ENCODE measurements around the gene KIR2DL3. TPM values are rescaled to one million over a fixed set of nuclear protein-coding genes. Genes with fewer than 3 reads are reported as not detected.
"Not testable (repeated sequence)": the region's sequence is repeated elsewhere in the genome, so short reads cannot be mapped to it uniquely, and the experiment has no call there.

The KIR2DL3 gene
- polyA plus RNA-seq, 12 donors = not detected

DNA sequence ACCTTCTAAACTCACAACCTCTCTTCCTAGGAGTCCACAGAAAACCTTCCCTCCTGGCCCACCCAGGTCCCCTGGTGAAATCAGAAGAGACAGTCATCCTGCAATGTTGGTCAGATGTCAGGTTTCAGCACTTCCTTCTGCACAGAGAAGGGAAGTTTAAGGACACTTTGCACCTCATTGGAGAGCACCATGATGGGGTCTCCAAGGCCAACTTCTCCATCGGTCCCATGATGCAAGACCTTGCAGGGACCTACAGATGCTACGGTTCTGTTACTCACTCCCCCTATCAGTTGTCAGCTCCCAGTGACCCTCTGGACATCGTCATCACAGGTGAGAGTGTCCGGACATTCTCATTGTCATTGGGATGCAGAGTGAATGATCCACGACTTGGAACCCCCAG is 3.6 kb downstream of the KIR2DL3 start:
- not testable (repeated sequence) for DNase-seq

DNA sequence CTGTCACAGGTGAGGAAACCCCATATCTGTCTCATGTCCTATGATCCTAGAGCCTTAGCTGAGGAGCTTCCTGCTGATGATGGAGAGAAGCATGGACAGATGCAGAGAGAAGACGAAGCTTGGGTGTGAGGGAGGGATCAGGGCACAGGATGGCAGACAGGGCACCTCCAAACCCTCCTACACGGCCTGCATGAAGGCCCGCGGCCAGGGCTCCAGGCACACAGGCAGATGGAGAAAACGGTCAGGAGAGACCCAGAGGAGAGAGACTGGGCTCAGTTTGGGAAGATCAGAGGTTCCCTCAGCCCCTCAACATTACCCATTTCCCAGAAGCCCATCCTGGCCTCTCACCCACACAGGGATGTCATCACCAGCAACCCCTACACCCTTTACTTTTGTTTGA is 5.8 kb downstream of the KIR2DL3 start:
- DNase-seq = not testable (repeated sequence)

DNA sequence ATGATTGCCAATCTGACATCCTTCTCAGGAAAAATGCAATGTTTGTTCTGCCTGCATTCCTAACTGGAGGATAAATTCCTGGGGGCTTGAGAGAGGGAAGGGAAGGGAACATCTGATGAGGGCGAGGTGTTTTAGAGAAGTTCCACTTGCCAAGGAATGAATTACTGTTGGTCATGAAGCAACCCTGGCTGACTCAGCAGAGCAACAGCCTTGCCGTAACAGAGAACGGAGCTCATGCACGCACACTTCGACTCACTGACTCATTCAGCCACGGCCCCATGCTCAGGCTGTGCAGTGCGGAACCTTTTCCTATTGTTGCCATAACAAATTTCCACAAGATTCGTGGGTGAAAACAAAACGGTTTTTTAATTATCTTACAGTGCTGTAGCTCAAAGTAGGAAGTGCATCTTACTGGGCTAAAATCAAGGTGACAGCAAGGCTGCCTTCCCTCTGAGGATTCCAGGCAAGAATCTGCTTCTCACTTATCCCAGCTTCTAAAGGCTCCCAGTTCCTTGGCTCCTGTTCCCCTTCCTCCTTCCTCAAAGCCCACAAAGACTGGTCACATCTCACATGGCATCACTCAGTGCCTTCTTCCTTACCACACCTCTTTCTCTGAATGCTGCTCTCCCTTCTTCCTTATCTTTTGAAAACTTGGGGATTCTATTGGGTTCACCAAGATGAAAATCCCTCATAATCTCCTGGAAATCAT is 9.5 kb downstream of the KIR2DL3 start:
- not testable (repeated sequence) for DNase-seq

DNA sequence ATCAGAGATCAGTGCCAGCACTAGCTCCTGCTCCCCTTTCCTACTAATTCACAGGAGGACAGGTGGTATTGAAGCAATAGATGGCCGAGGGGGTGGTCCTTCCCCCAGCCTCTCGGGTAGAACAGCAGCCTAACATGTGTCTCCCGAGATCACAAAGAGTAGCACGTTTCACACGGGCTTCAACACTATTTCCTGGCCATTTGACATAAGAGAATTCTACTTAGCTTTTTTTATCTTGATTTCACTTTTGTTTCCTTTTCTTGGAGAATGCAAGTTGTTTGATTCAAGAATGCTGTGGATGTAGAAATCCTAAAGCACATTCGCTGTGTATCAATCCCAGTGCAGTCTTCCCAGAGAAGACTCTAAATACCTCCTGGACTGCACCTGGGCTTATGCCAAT is 12.0 kb downstream of the KIR2DL3 start:
- not testable (repeated sequence) for DNase-seq

DNA sequence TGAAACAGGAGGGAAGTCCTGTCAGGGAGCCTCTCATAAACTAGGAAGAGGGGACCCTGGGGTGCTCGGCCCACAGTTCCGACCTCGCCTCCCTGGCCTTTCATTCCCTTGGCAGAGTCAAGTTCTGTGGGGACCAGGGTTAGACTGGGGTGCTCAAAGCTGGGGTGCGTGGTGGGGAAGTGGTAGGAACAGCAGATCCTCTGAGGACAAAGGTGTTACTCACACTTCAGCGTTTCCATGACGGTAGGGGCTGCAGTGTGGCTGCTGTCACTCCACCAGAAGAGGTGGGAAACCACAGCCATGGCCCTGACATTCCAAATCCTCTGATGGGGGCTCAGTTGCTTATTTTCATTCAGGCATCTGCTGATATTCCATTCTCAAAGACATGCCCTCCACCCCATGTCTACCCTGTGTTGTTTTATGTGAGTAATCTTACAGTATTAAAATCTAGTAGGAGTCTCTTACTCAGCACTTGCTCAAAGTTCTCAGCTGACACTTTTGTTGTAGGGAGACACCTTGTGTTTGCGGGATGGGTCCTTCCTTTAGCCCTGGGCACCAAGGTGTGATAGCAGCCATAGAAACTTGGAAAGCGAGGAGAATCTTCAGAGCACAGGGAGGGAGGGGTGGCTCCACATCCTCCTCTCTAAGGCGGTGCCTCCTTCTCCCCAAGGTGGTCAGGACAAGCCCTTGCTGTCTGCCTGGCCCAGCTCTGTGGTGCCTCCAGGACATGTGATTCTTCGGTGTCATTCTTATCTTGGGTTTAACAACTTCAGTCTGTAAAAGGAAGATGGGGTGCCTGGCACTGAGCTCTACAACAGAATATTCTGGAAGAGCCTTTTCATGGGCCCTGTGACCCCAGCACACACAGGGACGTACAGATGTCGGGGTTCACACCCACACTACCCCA is 18.1 kb downstream of the KIR2DL3 start:
- not testable (repeated sequence) for DNase-seq

DNA sequence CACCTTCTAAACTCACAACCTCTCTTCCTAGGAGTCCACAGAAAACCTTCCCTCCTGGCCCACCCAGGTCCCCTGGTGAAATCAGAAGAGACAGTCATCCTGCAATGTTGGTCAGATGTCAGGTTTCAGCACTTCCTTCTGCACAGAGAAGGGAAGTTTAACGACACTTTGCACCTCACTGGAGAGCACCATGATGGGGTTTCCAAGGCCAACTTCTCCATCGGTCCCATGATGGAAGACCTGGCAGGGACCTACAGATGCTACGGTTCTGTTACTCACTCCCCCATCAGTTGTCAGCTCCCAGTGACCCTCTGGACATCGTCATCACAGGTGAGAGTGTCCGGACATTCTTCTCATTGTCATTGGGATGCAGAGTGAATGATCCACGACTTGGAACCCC is 20.3 kb downstream of the KIR2DL3 start:
- not testable (repeated sequence) for DNase-seq

DNA sequence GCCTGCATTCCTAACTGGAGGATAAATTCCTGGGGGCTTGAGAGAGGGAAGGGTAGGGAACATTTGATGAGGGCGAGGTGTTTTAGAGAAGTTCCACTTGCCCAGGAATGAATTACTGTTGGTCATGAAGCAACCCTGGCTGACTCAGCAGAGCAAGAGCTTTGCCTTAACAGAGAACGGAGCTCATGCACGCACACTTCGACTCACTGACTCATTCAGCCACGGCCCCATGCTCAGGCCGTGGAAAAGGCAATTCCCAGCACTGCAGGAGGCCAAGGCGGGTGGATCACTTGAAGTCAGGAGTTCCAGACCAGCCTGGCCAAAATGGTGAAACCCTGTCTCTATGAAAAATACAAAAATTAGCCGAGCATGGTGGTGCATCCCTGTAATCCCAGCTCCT is 25.9 kb downstream of the KIR2DL3 start:
- DNase-seq = not testable (repeated sequence)

DNA sequence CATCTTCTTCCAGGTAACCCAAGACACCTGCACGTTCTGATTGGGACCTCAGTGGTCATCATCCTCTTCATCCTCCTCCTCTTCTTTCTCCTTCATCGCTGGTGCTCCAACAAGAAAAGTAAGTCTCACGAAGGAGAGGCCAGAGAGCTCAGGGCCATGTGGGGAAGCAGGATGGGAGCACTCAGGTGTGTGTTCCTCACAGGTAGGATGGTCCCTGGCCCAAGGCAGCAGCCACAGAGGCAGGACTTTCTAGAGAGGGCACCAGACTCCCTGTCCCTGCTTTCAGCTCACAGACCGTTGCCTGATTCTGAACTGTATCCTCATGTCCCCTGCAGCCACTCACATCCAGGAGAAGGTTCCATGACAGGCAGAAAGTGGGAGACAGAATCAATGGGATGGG is 28.2 kb downstream of the KIR2DL3 start:
- not testable (repeated sequence) for DNase-seq

DNA sequence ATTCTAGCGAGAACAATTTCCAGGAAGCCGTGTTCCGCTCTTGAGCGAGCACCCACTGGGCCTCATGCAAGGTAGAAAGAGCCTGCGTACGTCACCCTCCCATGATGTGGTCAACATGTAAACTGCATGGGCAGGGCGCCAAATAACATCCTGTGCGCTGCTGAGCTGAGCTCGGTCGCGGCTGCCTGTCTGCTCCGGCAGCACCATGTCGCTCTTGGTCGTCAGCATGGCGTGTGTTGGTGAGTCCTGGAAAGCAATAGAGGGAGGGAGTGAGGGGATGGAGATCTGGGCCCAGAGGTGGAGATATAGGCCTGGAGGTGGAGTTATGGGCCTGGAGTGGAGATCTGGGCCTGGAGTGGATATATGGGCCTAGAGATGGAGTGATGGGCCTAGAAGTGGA is 31.3 kb downstream of the KIR2DL3 start, which contains the start of gene KIR2DL1:
TSS of gene KIR2DL1 (plus strand) at position 148 of the 400 bp plus-strand sequence. CDS start at position 206, 58 bp downstream.
- DNase-seq = not testable (repeated sequence)

DNA sequence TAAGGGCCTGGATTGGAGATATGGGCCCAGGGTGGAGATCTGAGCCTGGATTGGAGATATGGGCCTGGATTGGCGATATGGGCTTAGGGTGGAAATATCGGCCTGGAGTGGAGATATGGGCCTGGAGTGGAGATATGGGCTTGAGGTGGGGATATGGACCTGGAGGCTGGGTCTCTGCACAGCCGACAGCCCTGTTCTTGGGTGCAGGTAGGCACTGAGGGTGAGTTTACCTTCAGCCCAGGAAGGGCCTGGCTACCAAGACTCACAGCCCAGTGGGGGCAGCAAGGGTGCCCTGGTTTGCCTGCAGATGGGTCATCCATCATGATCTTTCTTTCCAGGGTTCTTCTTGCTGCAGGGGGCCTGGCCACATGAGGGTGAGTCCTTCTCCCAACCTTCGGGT is 32.2 kb downstream of the KIR2DL3 start:
- not testable (repeated sequence) for DNase-seq

DNA sequence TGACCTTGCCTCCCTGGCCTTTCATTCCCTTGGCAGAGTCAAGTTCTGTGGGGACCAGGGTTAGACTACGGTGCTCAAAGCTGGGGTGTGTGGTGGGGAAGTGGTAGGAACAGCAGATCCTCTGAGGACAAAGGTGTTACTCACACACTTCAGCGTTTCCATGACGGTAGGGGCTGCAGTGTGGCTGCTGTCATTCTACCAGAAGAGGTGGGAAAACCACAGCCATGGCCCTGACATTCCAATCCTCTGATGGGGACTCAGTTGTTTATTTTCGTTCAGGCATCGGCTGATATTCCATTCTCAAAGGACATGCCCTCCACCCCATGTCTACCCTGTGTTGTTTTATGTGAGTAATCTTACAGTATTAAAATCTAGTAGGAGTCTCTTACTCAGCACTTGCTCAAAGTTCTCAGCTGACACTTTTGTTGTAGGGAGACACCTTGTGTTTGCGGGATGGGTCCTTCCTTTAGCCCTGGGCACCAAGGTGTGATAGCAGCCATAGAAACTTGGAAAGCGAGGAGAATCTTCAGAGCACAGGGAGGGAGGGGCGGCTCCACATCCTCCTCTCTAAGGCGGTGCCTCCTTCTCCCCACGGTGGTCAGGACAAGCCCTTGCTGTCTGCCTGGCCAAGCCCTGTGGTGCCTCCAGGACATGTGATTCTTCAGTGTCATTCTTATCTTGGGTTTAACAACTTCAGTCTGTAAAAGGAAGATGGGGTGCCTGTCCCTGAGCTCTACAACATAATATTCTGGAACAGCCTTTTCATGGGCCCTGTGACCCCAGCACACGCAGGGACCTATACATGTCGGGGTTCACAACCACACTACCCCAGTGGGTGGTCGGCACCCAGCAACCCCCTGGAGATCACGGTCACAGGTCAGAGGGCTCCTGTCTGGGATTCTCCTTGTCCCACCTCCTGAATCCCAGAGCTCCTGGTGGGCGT is 33.0 kb downstream of the KIR2DL3 start:
- DNase-seq = not testable (repeated sequence)

DNA sequence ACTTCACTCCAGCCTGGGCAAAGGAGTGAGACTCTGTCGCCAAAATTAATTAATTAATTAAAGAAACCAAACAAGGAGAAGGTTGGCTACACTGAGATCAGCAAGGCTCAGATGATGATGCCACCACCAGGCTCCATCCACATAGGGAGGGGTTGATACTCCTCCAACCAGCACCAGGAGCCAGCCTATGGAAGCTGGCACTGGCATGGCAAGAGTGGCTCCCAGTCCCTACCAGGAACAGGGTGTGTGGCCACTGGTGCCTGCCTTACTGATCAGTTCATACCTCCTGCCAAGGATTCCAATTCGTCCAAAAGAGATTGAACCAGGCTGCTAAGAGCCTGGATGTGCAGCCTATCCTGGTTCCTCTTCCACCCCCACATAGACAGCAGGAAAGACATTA is 34.4 kb downstream of the KIR2DL3 start:
- not testable (repeated sequence) for DNase-seq

DNA sequence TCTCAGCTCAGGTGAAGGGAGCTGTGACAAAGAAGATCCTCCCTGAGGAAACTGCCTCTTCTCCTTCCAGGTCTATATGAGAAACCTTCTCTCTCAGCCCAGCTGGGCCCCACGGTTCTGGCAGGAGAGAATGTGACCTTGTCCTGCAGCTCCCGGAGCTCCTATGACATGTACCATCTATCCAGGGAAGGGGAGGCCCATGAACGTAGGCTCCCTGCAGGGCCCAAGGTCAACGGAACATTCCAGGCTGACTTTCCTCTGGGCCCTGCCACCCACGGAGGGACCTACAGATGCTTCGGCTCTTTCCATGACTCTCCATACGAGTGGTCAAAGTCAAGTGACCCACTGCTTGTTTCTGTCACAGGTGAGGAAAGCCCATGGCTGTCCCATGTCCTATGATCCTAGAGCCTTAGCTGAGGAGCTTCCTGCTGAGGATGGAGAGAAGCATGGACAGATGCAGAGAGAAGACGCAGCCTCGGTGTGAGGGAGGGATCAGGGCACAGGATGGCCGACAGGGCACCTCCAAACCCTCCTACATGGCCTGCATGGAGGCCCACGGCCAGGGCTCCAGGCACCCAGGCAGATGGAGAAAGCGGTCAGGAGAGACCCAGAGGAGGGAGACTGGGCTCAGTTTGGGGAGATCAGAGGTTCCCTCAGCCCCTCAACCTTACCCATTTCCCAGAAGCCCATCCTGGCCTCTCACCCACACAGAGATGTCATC is 36.9 kb downstream of the KIR2DL3 start:
- not testable (repeated sequence) for DNase-seq

DNA sequence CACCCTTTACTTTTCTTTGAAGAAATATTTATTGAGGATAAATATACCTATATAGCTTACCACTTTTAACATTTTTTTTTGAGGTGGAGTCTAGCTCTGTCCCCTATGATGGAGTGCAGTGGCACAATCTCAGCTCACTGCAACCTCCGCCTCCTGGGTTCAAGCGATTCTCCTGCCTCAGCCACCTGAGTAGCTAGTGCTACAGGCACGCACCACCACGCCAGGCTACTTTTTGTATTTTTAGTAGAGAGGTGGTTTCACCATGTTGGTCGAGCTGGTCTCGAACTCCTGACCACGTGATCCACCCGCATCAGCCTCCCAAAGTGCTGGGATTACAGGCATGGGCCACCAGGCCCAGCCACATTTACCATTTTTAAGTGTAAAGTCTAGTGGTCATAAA is 37.5 kb downstream of the KIR2DL3 start:
- not testable (repeated sequence) for DNase-seq

DNA sequence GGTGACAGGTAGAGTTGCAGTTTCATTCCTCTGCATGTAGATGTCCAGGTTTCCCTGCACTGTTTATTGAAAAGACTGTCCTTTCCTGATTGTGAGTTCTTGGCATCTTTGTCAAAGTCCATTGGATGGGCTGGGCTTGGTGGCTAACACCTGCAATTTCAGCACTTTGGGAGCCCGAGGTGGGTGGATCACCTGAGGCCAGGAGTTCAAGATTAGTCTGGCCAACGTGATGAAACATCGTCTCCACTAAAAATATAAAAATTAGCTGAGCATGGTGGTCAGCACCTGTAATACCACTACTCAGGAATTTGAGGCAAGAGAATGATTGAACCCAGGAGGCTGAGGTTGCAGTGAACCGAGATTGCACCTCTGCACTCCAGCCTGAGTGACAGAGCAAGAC is 39.5 kb downstream of the KIR2DL3 start:
- not testable (repeated sequence) for DNase-seq

DNA sequence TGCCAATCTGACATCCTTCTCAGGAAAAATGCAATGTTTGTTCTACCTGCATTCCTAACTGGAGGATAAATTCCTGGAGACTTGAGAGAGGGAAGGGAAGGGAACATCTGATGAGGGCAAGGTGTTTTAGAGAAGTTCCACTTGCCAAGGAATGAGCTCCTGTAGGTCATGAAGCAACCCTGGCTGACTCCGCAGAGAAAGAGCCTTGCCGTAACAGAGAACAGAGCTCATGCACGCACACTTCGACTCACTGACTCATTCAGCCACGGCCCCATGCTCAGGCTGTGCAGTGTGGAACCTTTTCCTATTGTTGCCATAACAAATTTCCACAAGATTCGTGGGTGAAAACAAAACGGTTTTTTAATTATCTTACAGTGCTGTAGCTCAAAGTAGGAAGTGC is 40.6 kb downstream of the KIR2DL3 start:
- not testable (repeated sequence) for DNase-seq

DNA sequence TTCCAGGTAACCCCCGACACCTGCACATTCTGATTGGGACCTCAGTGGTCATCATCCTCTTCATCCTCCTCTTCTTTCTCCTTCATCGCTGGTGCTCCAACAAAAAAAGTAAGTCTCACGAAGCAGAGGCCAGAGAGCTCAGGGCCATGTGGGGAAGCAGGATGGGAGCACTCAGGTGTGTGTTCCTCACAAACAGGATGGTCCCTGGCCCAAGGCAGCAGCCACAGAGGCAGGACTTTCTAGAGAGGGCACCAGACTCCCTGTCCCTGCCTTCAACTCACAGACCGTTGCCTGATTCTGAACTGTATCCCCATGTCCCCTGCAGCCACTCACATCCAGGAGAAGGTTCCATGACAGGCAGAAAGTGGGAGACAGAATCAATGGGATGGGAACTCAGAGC is 44.6 kb downstream of the KIR2DL3 start:
- not testable (repeated sequence) for DNase-seq

DNA sequence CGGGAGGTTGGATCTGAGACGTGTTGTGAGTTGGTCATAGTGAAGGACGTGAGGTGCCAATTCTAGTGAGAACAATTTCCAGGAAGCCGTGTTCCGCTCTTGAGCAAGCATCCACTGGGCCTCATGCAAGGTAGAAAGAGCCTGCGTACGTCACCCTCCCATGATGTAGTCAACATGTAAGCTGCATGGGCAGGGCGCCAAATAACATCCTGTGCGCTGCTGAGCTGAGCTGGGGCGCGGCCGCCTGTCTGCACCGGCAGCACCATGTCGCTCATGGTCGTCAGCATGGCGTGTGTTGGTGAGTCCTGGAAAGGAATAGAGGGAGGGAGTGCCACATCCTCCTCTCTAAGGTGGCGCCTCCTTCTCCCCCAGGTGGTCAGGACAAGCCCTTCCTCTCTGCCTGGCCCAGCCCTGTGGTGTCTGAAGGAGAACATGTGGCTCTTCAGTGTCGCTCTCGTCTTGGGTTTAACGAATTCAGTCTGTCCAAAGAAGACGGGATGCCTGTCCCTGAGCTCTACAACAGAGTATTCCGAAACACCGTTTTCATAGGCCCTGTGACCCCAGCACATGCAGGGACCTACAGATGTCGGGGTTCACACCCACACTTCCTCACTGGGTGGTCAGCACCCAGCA is 47.9 kb downstream of the KIR2DL3 start:
- DNase-seq = not testable (repeated sequence)

DNA sequence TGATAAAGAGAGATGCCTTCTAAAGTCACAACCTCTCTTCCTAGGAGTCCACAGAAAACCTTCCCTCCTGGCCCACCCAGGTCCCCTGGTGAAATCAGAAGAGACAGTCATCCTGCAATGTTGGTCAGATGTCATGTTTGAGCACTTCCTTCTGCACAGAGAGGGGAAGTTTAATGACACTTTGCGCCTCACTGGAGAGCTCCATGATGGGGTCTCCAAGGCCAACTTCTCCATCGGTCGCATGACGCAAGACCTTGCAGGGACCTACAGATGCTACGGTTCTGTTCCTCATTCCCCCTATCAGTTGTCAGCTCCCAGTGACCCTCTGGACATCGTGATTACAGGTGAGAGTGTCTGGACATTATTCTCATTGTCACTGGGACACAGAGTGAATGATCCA is 49.8 kb downstream of the KIR2DL3 start:
- DNase-seq = not testable (repeated sequence)

DNA sequence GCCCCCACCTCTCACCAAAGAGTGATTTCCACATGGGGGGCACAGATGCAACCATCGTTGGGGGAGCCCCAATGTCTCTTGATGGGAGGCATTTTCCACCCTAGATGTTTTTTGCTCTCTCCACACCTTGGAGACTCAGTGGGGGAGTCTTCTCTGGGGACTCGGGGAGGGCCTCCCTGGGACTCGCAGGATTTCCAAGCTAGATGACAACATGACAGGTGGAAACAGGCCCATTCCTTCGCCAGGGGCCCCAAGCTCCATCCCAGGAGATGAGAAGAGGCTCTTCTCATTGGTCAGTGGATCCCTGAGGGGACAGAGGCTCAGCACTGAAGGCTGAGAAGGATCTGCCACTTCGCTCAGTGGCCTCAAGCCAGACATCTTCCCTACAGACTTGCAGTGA is 52.4 kb downstream of the KIR2DL3 start:
- no peak for DNase-seq

All from muscle of arm (tissue), 12 donors.